Smooth muscle cell of trachea (primary cell): ENCODE data around the gene CWC27. TPM values are rescaled to one million over a fixed set of nuclear protein-coding genes. Genes with fewer than 3 reads are reported as not detected.

Experiments used
- total RNA-seq: library from RNA; depleted of rRNA; stranded (reverse); fragments of >200 nt; gene quantifications from 2 replicates; pipeline ENCODE4 v1.2.1, GENCODE V29; 2014

The CWC27 gene
- total RNA-seq: 13.2 and 17.9 TPM in 2 replicates

GRCh38 chr5:64768358-64769312, at the start of gene CWC27, which contains the start of gene SREK1IP1:
TSS of gene CWC27 (plus strand) at chr5:64768930. CDS start at chr5:64769147, 217 bp downstream.
TSS of gene SREK1IP1 (minus strand) at chr5:64768691. CDS start at chr5:64768517, 174 bp downstream.

Other genes starting within 250 kb of the CWC27 start
- not detected in 2 replicates for gene SHISAL2B, start 78.4 kb upstream of the CWC27 start, total RNA-seq
- 7.9 and 12.4 TPM in 2 replicates for gene SREK1IP1, start 239 bp upstream of the CWC27 start, total RNA-seq